NB4 (cell line): Measurements from ENCODE around the gene VDAC2.
A peak's percentile ranks its signal among the peaks of the same experiment; 100 is the strongest.

ENCODE experiments used
- DNase-seq: peaks from one replicate; pipeline ENCODE4 v3.0.0; 2010; ENCODE audit warnings: low read depth
- H3K4me3 ChIP-seq: one replicate; pipeline ENCODE4 v1.5.1; 2011; ENCODE audit warnings: mild to moderate bottlenecking, low read depth, low read length, moderate library complexity
- MAX ChIP-seq: IDR thresholded peaks from 2 replicates; pipeline ENCODE4 v1.6.1; 2011; ENCODE audit warnings: low read depth, low read length
- MYC ChIP-seq: IDR thresholded peaks from 2 replicates; pipeline ENCODE4 v1.6.1; 2011; ENCODE audit warnings: low read depth, low read length
- POLR2A ChIP-seq: IDR thresholded peaks from 2 replicates; pipeline ENCODE4 v1.6.1; 2011; ENCODE audit warnings: mild to moderate bottlenecking; ENCODE audit not compliant: insufficient read length; ENCODE audit errors: extremely low read depth
- TF ChIP-seq, protein P1 (sequence below): IDR thresholded peaks from one replicate; pipeline ENCODE4 v1.5.1; 2012; ENCODE audit warnings: low read depth, low read length

Gene VDAC2

DNA sequence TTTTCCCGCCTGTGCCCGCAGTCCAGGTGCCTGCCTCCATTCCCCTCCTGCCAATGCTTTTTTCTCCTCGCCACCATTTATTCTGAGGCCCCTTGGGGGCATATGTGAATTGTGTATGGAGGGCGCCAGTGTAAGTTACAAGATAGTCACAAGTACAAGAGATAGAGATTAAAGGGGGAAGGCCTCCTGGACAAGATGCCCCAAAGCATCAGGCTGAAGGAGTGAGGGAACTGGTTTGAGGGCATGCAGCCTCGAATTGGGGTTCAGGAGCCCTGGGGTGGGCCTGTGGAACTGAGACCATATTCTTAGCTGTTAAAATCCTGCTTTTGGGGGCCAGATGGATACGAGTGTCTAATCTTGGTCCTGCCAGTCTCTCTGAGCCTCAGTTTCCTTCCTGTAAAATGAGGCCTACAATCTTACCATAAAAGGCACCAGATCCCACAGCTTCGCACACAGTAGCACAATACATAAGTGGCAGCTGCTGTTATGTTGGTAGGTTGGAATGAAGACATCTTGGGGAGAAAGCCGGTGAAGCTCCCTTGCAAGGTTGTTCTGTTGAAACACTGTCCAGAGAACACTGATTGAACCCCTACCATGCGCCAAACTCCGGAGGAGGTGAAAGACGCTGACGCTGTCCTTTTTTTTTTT is 25.7 kb downstream of the VDAC2 start:
- DNase-seq, result no peak
- H3K4me3 ChIP-seq, result no peak overlapping the region
- TF ChIP-seq MAX, result no peak
- no peak for TF ChIP-seq POLR2A
- no peak for TF ChIP-seq MYC
- TF ChIP-seq, protein P1, sequence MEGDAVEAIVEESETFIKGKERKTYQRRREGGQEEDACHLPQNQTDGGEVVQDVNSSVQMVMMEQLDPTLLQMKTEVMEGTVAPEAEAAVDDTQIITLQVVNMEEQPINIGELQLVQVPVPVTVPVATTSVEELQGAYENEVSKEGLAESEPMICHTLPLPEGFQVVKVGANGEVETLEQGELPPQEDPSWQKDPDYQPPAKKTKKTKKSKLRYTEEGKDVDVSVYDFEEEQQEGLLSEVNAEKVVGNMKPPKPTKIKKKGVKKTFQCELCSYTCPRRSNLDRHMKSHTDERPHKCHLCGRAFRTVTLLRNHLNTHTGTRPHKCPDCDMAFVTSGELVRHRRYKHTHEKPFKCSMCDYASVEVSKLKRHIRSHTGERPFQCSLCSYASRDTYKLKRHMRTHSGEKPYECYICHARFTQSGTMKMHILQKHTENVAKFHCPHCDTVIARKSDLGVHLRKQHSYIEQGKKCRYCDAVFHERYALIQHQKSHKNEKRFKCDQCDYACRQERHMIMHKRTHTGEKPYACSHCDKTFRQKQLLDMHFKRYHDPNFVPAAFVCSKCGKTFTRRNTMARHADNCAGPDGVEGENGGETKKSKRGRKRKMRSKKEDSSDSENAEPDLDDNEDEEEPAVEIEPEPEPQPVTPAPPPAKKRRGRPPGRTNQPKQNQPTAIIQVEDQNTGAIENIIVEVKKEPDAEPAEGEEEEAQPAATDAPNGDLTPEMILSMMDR, result no peak

DNA sequence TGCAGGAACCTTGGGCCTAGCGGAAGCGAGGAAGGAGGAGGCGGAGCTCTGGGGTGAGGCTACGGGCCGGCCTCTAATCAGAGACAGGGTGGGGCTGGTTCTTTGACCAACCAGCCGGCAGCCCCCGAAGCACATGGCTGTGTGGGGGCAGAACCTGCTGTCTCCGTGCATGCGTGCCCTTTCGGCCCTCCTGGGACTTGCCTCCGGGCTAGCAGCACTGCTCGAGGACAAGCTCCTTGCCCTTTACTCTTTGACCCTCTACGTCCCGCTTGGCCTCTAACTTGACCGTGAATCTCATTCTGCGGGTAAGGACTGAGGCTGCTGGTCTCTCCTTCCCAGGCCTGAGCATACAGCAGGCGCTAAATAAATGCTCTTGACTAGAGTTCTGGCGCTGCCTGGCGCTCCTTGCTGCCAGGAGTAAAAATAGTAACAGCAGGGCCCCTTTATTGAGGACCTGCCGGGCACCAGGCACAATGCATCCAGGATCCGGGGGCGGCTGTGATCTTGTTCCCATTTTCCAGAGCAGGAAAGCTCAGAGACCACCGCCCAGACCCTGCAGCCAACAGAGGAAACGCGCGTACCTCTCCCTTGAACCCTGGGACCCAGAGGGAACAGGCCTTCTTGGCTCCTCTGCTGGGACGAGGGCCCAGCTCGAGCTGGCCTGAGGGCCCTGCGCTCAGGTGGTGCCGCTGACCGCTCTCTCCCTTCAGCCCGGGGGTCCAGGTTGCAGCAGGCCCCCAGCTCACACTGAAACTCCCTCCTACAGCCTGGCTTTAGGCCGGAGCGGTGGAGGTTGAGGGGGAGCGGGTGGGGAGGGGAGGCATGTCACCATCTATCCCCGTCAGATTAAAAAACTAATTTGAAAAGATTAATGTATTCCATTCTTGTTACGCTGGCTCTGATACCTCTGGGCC is 27.8 kb downstream of the VDAC2 start:
- DNase-seq, result peak; percentile 28
- H3K4me3 ChIP-seq, result no peak overlapping the region
- TF ChIP-seq, protein P1, result no peak

GRCh38 chr10:75239096-75239790 is 28.6 kb downstream of the VDAC2 start:
- no peak overlapping the region for H3K4me3 ChIP-seq
- TF ChIP-seq, protein P1, result no peak
- no peak for TF ChIP-seq MAX
- TF ChIP-seq POLR2A, result no peak
- TF ChIP-seq MYC, result no peak
- DNase-seq, result no peak

DNA sequence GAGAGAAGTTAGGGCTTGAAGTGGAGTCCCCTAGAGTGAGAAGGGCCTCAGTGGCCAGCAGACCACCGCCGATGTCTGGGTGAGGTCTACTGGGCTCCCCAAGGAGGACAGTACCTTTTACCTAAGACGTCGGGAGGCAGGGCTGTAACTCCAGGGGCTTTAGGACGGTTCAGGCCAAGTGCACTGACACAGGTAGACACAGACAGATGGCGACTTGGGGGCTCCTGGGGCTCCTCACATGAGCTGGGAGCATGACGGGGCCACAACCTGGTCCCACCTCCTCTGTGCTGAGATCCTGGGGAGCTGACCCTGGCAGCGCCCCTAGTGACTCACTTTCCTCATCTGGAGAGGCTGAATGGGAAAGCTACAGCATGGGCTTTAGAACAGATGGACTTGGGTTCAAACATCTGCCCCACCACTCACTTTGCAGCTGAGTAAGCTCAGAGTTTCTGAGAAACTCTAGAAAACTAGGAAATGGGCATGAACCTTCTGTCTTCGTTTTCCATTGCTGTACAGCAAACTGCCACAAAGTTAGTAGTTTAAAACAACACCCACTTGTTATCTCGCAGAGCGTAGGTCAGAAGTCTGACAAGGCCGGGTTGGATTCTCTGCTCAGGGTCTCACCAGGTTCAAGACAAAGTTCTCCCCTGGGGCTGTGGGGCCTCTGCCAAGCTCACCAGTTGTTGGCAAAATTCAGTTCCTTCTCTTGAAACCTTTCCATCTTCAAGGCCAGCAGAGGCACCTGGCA is 29.9 kb downstream of the VDAC2 start:
- no peak for DNase-seq
- TF ChIP-seq, protein P1, result no peak
- TF ChIP-seq POLR2A (no peak), MAX (no peak), MYC (no peak)
- H3K4me3 ChIP-seq, result no peak overlapping the region

- H3K4me3 ChIP-seq, result no peak overlapping the region
- DNase-seq, result no peak
- TF ChIP-seq MAX (no peak), POLR2A (no peak), MYC (no peak)
- TF ChIP-seq, protein P1, result no peak
These were observed 32.8 kb downstream of the VDAC2 start for GRCh38 chr10:75243426-75243825.
